NCI-H128 (cell line): Measurements from ENCODE around the gene GAPT.

ENCODE experiments used
- DNase-seq: peaks from one replicate; lab custom pipeline; 2025; ENCODE audit not compliant: unreplicated experiment; lab: John Stamatoyannopoulos, UW

The GAPT gene

DNA sequence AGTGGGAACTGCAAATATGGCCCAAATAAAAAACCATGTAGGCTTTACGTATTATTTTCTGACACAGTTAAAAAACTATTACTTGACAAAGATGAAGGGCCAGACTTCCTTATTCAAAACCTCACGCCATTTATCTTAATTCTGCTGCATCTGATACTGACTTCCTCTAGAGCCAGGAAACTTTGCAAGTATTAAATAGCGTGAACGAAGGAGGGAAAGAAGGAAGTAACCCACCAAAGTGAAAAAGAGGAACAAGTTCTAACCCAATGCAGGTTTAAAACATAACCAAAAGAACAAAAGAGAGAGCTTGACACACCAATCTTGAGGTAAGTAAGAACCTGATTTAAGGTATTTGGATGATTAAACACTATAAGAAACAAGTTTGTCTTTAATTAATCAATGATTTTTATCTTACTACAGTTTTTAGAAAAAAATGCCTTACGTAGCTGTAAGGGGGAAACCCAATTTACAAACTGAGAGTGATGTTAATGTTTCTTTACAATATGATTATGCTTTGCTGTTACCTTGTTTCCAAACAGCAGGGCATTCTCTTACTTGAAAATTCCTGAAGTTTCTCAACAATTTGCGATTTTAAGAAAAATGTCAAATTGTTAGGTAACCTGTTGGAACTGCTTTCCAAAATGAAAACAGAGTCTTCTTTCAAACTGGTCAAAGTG is at the start of gene GAPT:
TSS of gene GAPT (plus strand) at position 220 of the 677 bp plus-strand sequence. CDS start 3,102 bp downstream, outside the sequence.
- DNase-seq, result no peak

DNA sequence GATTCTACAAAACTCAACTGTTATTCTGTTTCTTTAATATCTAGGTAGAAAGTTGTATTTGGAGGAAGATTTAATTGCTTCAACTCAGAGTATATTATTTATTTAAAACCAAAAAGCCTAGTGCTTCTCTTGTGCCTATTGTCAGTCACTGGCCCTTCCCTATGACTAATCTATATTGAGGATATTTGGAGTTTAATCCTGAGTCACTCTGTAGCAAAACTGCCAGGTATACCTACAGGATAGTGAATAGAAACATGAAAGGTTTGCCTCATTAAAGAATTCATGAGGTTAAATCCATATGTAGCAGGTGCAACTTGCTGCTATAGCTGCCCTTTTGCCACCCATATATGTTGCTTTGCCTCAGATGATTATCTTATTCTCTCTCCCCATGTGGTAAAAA is 46.4 kb upstream of the GAPT start:
- no peak for DNase-seq

DNA sequence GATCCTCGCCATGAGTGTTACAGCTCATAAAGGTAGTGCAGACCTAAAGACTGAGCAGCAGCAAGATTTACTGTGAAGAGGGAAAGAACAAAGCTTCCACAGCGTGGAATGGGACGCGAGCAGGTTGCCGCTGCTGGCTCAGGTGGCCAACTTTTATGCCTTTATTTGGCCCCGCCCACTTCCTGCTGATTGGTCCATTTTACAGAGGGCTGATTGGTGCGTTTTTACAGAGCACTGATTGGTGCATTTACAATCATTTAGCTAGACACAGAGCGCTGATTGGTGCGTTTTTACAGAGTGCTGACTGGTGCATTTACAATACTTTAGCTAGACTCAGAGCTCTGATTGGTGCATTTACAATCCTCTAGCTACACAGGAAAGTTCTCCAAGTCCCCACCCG is 45.2 kb upstream of the GAPT start:
- no peak for DNase-seq

DNA sequence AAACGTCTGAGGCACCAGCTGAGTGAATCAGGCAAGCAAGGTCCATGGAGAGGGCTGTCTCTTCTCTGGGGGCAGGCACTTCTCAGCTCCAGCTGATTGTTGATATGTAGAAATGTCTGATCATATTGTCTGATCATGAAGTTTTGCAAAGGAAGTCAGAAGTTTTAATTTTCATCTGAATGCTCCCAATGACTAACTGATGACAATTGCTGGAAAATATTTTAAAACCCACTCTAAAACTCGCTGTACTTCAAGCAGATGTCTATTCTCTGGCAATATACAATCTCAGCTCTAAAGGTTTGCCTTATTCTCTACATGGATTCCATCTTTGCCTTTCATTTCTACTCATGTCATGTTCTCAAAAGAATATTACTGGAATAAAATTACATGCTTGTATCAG is 44.0 kb upstream of the GAPT start:
- no peak for DNase-seq

DNA sequence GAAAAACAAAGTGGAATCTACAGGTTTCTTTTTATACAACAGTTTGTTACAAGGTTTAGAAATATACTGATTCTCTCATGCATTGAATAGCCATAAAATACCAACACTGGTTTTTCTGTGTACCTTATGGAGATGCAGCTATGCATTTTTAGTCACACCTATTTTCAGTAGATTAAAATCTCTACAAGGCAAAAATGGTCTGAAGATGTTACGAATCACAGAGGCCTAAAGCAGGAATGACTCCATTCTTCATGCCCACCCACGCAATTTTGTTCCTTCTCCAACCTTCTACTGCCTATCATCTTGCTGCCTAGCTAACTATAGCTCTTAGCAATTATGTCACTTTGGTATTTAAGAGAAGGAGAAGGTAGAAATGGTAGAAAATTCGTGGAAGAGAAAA is 41.2 kb upstream of the GAPT start:
- DNase-seq, result no peak

DNA sequence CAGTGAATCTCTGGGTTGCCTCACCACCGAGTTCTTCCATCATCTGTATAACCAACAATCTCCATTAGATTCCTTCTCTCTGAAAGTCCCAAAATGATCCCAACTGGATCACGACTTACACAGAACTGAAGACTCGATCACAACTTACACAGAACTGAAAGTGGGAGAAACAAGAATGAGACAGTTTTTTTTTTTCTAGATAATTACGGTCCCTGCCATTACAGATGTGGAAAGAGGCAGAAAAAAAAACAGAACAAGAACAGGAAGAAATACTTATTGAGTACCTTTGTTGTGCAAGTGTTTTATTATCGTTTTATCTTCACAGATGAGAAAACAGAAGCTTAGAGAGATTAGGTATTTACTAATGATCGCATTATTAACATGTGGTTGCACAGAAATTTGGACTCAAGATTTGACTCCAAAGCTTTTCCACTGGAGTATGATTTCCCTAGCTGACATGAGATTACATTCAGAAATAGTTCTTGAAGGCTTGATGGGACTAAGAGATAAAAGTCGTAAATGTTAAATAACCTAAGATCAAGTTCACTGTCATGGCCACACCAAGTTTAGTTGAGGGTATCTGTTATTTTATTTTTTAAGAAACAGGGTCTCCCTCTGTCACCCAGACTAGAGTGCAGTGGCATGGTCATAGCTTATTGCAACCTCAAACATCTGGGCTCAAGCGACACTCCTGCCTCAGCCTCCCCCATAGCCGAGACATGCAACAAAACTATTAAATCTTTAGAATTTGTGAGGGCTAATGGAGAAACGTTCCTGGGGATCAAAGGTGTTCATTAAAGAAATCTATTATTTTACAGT is 40.2 kb upstream of the GAPT start:
- DNase-seq, result no peak

DNA sequence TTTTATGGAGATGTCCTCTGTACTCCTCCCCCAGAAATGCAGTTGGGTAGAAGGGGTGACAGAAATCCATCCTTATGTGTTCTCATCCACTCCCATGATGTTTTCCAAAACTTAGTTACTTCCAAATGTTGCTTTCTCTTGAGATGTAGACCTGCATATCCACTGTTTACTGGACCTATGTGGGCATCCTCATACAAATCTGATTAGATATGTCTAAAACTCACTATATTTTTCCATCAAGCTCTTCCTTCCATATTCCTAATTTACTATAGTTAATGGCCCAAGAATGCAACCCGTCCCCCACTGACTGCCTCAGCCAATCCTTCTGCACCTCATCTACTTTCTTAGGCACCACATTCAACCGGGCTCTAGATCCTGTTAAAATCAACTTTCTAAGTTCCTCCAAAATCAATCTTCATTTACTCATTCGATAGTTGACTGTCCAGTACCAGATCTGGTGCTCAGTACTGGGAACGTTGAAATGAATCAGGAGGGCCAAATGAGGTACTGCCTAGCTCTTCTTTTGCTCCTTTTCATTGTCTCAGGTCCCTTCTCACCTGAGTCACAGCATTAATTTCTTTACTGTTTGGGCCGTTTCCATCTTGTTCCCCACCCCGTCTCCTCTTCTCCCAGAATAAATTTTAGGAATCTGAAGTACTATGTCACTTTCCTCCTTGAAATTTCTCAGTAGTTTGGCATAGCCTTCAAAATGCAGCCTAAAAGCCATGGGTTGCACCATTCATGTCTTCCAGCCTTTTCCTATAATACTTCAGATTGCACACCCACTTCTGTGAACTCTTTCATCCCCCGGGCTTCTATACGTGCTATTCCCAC is 39.3 kb upstream of the GAPT start:
- DNase-seq, result no peak

DNA sequence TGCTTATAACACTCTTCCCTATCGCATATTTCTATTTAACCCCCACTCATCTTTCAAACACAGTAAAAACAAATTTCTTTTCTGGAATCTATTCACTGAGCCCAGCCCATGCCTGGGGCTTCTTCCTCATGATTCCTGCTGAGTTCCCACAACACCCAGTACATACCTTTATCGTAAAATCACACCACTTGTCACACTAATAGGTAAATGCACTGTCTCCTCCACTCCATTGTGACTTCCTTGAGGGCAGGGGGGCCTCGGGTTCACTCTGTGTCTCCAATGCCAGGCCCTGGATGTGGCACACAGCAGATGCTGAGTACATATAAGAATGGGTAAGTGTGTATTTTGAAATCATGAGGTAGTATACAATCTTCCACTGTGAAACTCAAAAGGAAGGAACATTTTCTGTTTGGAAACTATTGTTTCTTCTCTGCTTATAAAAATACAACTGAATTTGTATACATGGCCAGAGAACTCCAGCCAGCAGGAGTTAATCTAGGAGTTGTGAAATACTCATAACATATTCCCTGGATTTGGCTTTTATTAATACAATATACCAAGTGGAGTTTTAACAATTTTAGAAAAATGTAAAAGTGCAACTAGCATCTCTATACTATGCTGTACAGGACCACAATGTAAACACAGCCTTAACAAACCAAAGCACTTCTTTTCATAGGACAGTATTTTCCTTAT is 38.5 kb upstream of the GAPT start:
- DNase-seq, result no peak

DNA sequence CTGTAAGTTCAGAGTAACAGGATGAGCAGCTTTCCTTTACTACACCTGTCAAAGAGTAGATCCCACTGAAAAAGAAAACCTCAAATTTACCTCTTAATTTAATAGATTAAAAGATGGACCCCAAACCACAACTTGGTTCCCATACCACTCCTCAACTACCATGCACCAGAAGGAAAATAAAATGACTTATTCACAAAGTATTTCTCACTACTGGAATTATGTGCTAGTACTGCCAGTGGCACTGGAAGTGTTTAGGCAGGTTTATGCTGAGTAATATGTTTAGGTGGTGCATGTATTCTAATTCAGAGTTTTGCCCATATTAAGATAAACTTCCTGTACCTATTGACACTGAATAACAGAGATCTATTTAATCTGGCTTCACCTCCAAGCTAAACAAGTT is 37.9 kb upstream of the GAPT start:
- DNase-seq, result no peak

DNA sequence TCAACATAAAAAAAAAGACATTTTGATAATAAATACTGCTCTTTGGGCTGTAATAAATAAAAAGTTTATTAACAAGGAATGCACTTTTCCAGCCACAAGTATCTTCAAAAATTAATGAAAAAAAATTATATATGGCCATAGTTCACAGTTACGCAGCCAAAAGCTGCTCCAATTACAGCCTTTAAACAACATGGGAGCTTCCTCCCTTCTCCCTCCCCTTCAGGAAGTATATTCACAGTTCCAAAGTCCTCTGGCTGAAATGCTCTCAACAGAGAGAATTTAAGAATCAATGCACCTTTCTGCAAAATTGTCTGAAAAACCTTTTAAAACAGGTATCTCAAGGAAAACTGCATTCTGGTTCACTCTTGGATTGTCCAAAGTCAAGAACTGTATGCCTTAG is 37.2 kb upstream of the GAPT start:
- DNase-seq, result no peak

DNA sequence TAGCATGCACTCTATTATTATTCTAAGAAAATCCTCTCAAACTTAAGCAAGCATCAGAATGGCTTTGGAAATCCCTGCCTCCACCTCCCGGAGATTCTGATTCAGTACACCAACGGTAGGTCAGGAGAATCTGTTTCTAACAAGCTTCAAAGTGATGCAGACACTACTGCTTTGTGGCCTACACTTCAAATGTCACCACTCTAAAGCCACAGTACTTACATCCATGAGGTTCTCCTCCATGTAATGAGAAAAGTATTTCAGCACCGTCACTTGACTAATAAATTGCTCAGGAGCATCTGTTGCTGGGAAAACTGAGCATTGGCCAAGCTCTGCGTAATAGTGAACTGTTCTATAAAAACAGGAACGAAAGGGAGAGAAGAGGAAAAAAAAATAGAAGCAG is 36.2 kb upstream of the GAPT start:
- no peak for DNase-seq

DNA sequence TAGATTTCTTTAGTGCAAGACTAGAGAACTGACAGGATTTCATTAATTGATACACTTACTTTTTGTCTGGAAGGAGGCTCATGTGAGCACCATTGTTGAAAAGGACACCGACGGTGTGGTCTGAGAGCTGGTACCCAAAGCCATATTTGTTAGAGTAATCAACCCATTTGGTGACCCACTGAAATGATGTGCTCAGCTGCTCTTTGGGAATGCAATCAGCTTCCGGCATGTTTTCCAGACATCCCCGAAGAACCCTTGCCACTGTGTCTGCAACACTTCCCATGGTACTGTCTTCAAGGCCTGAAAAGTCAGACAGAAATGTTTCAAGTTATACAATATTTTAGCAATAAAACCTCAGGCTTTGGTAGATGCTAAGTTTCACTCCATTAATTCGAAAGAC is 35.8 kb upstream of the GAPT start:
- DNase-seq, result no peak

DNA sequence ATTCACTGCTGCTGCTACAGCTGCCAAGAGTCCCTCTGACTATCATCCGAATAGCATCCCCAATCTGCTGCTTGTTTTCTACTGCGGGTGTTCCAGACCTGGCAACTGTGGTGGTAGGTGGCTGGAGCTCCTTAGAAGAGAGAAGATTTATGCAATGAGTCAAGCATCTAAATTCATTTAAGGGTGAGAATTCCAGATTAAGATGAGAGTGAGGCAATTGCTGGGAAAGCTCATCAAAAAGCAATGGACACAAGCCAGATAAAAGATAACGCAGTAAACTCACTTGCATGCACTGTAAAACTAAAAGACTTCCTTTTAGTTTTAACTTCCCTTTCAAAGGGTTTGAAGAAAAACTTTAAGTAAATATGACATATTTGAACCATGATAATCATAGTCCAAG is 35.2 kb upstream of the GAPT start:
- no peak for DNase-seq

DNA sequence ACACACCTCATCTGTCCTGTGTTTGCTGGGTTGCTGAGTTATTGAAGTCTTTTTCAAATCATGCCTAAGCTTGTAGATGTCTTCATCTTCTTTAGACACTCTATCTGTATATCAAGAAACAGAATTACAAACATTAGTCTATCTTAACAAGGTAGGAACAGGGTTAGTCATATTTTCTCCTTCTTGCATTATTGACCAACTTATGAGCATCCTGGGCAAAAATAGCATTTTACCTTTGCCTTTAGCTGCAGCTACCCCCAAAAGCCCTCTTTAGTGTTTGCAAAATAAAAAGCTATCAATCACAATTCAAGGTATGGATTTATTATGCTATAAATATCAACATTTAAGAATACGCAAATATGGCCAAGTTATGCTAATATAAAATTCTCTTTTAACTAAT is 34.7 kb upstream of the GAPT start:
- DNase-seq, result no peak

DNA sequence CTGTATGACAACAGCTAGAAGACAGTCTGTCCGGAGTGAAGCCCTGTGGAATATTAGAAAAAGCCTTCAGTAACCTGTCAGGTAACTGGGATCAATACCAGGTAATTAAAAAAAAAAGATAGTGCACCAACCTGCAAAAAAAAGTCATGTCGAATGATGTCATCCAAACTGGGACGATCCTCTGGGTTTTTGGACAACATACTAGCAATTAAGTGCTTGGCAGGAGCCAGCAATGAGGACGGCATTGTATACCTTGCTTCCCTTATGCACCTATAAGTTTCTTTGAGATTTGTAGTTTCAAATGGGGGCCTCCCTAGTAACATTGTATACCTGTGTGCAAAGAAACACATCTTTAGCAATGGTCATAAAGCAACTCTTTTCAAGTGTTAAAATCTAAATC is 34.2 kb upstream of the GAPT start:
- no peak for DNase-seq

DNA sequence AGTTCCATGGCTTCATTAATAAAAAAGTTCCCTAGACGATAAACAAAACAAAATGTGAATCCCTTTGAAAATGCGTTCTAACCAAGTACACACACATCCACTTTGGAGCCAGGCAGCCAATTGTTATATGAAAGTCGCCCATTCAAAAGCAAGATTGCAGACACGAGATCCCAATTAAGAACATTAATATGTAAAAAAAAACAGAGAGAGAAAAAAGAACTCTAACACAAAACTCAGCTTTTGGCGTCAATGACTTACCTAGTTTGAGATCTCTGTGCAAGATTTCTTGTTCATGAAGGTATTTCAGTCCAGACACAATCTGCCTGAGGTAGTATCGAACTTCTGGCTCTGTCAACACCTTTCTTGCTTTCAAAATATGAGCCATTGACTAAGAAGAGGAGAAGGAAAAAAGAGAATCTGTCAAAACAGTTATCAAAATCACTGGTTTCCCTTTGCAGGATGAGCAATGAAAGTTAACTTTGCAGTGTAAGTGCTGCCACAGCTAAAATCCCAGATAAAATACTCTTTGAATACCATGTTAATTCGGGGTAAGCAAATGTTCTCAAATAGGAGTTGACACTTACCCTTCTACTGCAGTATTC is 33.0 kb upstream of the GAPT start:
- DNase-seq, result no peak

DNA sequence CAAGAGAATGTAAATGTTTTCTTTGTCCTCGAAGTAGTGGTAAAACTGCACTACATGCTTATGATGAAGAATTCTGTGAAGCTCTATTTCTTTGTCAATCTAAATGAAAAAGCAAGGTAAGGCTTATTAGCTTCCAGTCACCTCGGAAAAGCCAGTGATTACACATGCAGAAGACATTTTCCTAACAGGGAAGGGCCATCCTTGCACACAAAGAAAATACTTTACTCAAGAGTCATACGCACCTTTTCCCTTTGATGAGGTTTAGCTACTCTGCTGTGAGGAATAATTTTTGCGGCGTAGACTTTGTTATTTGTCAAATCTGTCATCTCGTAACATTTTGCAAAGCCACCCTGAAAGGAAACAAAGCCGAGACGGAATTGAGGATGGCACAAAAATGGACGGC is 32.5 kb upstream of the GAPT start:
- no peak for DNase-seq

DNA sequence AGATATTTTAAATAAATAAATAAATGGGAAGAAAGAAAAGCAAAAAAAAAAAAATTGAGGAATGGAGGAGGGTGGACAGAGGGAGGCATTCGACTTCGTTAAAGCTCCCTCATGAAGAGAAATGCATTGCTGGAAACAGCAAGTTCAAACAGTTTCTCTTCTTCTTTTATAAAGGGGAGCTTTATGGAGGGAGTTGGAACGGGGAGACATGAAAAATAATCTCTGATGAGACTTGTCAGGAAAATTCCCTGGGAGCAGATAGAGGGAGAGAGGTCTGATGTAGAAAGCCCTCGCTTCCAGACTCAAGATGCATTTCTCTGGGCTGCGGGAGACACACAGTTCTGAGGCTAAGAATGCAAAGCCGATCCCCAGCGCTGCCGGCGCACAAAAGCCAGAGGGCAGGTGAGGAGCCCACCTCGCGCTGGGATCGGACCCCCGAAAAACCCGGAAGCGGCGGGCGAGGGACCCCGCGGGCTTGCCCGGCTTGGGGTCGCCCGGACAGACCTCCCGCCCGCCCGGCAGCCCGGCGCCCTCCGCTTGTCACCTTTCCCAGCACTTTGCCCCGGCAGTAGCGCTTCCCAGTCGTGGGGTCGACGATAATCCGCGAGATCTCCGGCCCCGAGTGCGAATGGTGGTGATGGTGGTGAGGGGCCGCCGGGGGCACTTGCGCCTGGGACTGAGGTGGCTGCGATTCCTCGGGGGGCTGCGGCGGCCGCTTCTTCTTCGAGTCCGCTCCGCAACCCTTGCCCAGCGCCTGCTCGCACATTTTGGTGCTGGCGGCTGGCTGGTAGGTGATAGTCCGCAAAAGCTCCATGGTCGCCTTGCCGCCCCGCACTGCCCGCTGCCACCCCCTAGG is 31.9 kb upstream of the GAPT start:
- no peak for DNase-seq

DNA sequence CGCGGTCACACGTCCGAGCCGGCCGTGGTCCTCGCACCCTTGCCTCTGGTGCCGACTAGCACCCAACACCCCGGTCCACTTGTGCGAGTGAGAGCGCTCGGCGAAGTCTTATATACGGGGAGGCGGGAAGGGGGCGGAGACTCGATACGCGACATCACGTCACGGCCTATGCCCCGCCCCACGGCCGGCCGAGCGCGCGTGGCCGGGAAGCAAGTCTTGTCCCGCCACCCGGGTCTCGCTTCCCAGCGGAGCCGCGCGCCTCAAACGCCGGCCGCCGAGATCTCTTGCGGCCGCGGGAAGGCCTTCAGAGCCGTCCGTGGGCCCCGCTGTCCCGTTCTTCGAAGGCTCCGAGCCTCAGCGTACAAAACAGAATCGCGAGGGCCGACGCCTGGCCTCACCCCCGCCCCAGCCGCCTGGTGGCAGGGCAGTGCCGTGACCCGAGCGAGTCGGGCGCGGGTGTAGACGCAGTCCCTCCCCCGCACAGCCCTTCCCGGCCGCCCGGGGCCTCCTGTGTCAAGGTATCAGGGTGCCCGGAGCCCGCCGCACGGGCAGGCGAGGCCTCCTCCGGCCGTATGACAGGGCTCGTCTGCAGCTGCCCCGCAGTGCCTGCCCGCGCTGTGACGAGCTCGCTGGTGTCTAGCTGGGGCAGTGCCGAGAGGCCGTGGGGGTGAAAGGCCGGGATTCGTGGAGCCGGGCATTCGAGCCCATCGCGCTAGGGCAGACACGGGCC is 31.1 kb upstream of the GAPT start, which contains the start of gene PLK2:
TSS of gene PLK2 (minus strand) at position 85 of the 730 bp plus-strand sequence. CDS start 127 bp downstream, outside the sequence.
- no peak for DNase-seq
